NCI-H1436 treated with DMSO at 0.1 percent for 48 hours (cell line): Measurements from ENCODE around the gene USP48.
"Not testable (repeated sequence)": the region's sequence is repeated elsewhere in the genome, so short reads cannot be mapped to it uniquely, and the experiment has no call there.

Source experiments
- DNase-seq: peaks from one replicate; lab custom pipeline; 2025; lab: John Stamatoyannopoulos, UW

Gene USP48, protein sequence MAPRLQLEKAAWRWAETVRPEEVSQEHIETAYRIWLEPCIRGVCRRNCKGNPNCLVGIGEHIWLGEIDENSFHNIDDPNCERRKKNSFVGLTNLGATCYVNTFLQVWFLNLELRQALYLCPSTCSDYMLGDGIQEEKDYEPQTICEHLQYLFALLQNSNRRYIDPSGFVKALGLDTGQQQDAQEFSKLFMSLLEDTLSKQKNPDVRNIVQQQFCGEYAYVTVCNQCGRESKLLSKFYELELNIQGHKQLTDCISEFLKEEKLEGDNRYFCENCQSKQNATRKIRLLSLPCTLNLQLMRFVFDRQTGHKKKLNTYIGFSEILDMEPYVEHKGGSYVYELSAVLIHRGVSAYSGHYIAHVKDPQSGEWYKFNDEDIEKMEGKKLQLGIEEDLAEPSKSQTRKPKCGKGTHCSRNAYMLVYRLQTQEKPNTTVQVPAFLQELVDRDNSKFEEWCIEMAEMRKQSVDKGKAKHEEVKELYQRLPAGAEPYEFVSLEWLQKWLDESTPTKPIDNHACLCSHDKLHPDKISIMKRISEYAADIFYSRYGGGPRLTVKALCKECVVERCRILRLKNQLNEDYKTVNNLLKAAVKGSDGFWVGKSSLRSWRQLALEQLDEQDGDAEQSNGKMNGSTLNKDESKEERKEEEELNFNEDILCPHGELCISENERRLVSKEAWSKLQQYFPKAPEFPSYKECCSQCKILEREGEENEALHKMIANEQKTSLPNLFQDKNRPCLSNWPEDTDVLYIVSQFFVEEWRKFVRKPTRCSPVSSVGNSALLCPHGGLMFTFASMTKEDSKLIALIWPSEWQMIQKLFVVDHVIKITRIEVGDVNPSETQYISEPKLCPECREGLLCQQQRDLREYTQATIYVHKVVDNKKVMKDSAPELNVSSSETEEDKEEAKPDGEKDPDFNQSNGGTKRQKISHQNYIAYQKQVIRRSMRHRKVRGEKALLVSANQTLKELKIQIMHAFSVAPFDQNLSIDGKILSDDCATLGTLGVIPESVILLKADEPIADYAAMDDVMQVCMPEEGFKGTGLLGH

GRCh38 chr1:21782868-21783678, at the start of gene USP48:
Gene USP48 (minus strand): TSS chr1:21783149. CDS start chr1:21782957, 192 bp downstream.
- peak; percentile 62 for DNase-seq

DNA sequence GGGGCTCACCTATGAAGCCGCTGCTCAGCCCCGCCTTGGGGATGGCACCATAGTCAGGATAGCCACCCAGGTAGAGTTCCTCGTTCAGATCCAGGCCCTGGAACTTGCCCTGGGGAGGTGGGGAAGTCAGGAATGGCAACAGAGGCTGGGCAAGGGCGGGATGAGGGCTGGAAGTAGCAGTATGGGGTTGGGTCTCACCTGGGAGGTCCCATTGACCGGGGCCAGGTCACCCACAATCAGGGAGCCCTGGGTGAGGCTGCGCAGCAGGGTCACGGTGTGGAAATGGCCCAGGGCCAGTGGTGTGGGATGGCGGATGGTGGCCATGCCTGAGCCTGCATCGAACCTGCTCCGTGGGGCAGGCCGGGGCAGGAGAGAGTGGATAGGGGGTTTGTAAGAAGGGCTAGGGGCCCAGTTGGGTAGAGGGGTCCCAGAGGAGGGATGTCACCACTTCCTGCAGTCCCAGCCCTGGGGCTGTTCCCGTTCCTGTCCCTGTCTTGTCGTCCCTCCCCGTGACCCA, 48.6 kb upstream of the USP48 start:
- DNase-seq, result no peak

DNA sequence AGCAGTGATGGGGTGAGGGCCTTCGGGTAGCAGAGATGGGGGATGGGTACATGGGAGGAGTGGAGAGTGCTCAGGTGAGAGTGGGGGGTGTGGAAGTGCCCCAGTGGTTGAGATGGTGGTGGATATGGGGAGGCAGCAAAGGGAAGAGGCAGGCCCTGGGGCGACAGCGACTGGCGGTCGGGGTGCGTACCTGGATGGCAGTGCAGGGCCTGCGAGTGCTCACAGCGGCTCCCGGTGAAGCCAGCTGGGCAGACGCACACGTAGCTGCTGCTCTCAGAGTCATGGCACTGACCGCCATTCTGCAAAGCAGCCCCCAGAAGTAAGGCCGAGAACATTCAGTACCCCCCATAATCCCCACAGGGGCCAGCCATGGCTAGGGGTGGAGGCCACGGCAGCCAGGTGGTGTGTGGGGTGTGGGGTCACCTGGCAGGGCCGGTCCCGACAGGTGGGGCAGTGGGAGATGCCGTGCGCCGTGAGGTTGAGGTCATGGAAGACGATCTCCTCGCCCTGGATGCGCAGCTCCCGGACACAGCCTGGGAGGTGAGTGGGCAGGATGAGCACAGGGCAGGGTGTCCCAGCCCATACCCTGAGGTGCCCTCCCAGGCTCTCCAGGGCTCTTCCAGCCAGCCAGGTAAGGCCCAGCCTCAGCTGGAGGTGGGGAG, 48.0 kb upstream of the USP48 start:
- DNase-seq, result no peak

- no peak for DNase-seq
These were observed 46.3 kb upstream of the USP48 start for GRCh38 chr1:21829294-21829693.

GRCh38 chr1:21828506-21829210, 45.7 kb upstream of the USP48 start:
- DNase-seq, result no peak

GRCh38 chr1:21828075-21828474, 45.1 kb upstream of the USP48 start:
- no peak for DNase-seq

- no peak for DNase-seq
These were observed 44.3 kb upstream of the USP48 start for GRCh38 chr1:21827141-21827679.

DNA sequence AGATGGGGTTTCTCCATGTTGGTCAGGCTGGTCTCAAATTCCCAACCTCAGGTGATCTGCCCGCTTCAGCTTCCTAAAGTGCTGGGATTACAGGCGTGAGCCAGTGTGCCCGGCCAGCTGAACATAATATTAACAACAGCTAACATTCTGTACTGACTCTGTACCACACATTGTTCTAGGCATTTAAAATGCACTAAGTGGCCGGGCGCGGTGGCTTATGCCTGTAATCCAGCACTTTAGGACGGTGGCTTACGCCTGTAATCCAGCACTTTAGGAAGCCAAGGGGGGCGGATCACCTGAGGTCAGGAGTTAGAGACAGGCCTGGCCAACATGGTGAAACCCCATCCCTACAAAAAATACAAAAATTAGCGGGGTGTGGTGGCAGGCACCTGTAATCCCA, 43.7 kb upstream of the USP48 start:
- DNase-seq, result not testable (repeated sequence)

GRCh38 chr1:21825393-21825792, 42.4 kb upstream of the USP48 start:
- no peak for DNase-seq

DNA sequence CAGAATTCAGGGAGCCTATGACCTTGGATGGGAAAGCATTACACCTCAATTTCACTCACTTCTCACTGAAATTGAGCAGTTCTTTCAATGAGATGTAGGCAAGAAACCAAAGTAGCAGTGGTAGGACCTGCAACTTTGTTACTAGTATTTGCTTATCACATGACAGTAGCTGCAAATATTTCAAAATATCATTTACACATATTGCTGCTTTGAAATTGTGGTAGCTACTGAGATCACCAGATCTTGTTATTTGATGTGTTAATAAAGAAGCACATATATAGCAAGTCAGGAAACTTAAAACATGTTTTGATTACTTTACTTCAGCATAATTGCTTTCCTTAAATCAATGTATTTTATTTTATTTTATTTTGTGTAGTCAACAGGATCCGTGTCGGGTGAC, 42.0 kb upstream of the USP48 start:
- DNase-seq, result no peak

- no peak for DNase-seq
These were observed 41.2 kb upstream of the USP48 start for GRCh38 chr1:21823980-21824702.

DNA sequence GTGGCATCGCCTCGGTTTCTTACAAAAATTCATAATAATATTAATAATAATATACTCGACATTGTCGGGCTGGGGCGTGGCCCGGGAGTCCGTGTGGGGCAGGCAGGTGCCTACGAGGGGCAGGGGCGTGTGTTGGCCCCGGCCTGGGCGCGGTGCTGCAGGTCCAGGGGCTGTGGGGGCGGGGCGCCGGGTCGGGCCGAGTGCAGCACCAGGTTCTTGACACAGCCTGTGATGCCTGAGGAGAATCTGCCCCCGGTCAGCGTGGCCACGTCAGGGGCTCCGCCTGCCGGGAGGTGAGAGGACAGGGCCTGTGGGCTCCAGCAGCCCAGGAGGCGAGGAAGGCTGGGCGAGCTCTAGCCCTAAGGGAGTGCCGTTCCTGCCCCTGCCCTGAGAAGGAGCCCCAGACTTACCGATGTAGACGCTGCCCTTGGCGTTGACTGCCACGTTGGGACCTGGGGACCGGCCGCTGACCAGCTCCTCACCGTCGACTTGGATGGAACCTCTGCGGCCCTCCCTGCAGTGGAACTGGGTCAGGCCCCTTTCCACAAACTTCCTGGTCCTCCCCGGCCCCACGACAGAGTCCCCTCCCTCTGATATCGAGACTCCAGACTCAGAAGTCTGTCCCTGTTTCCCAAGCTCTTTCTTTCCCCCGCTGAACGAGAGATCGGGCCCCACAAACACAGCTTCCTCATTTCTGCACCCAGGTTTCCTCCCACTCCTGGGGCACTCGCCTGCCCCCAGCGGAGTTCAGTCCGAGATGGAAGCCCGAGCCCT, 40.4 kb upstream of the USP48 start:
- no peak for DNase-seq

GRCh38 chr1:21822349-21822748, 39.4 kb upstream of the USP48 start:
- DNase-seq, result no peak

GRCh38 chr1:21821385-21822019, 38.6 kb upstream of the USP48 start:
- no peak for DNase-seq

DNA sequence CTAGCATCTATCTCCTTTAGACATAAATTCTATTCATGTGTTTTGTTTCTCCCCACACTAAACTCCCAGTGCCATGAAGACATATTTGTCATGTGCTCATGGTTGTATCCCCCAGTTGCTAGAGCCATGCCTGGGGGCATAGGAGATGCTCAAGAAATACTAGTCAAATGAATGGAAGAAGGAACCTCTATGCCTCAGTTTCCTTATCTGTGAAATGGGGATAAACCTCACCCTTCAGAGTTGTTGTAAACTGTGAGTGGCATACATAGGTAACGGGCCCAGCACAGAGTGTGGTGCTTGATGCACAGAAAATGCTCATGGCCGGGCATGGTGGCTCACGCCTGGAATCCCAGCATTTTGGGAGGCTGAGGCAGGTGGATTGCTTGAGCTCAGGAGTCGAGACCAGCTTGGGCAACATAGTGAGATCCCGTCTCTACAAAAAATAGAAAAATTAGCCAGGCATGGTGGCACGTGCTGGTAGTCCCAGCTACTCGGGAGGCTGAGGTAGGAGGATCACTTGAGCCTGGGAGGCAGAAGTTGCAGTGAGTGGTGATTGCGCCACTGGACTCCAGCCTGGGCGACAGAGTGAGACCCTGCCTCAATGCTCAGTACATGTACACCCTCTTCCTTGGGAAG, 37.8 kb upstream of the USP48 start:
- DNase-seq, result no peak

GRCh38 chr1:21818656-21819055, 35.7 kb upstream of the USP48 start:
- DNase-seq, result no peak

DNA sequence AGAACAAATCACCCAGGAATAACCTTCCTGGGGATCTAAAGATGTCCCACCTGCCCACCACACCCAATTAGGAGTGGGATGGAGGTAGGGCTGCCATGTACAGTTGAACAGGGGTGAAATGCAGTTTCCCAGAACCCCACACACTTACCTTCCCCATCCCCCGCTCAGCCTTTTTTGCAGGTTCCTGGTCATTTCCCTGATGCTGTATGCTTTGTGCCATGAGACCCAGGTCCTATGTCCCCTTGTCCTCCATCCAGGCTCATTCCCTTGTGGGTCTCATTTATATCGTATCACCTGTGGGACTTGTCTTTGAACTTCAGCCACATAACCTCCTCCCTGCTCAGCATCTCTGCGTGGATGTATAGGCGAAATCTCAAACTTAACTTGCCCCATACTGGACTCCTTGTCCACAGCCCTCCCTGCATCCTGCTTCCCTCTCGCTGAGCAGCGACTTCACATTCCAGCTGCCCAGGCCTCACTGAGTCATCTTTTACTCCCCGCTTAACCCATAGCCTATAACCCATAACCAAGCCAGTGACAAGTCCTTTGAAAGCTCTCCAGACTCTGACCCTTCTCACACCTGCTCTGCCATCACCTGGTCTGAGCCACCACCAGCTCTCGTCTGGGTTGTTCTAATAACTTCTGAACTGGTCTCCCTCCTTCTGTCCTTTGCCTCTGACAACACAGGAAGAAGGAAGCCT, 33.8 kb upstream of the USP48 start:
- no peak for DNase-seq
